HTR-8/SVneo (cell line): ENCODE results near the gene FNIP2.
A peak's percentile ranks its signal among the peaks of the same experiment; 100 is the strongest.
"Not testable (repeated sequence)": the region's sequence is repeated elsewhere in the genome, so short reads cannot be mapped to it uniquely, and the experiment has no call there.

Experiments used
- DNase-seq: peaks from one replicate; pipeline ENCODE4 v3.0.0; 2011; ENCODE audit warnings: low spot score, mixed read lengths; ENCODE audit not compliant: insufficient read length
- FAIRE-seq: peaks from 2 replicates; lab custom pipeline; 2011; peaks lifted over from hg19 to GRCh38; lab: Jason Lieb, UNC

Gene FNIP2

DNA sequence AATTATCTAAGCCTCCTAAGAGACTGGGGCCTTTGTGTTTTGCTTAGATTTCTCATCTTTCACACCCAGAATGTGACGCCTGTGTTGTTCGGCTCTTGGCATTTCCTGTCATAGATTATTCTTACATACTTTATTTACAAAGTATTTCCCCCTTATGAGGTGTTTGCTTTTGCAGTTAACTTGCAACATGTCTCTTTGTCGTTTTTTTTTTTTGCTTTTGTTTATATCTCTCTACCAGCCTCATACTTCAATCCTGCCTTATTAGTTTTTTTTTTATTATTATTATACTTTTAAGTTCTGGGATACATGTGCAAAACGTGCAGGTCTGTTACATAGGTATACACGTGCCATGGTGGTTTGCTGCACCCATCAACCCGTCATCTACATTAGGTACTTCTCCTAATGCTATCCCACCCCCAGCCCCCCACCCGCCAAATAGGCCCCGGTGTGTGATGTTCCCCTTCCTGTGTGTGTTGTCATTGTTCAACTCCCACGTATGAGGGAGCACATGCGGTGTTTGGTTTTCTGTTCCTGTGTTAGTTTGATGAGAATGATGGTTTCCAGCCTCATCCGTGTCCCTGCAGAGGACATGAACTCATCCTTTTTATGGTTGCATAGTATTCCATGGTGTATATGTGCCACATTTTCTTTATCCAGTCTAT, 127.9 kb downstream of the FNIP2 start:
- not testable (repeated sequence) for FAIRE-seq, DNase-seq

GRCh38 chr4:158900408-158900807, 131.6 kb downstream of the FNIP2 start:
- not testable (repeated sequence) for FAIRE-seq, DNase-seq

DNA sequence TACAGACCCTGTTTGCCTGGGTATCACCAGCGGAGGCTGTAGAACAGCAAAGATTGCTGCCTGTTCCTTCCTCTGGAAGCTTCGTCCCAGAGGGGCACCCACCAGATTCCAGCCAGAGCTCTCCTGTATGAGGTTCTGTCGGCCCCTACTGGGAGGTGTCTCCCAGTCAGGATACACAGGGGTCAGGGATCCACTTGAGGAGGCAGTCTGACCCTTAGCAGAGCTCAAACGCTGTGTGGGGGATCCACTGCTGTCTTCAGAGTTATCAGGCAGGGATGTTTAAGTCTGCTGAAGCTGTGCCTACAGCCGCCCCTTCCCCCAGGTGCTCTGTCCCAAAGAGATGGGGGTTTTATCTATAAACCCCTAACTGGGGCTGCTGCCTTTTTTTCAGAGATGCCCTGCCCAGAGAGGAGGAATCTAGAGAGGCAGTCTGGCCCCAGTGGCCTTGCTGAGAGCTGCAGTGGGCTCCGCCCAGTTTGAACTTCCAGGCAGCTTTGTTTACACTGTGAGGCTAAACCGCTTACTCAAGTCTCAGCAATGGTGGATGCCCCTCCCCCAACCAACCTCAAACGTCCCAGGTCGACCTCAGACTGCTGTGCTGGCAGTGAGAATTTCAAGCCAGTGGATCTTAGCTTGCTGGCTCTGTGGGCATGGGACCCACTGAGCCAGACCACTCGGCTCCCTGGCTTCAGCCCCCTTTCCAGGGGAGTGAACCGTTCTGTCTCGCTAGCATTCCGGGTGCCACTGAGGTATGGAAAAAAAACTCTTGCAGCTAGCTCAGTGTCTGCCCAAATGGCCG, 133.7 kb downstream of the FNIP2 start:
- not testable (repeated sequence) for FAIRE-seq, DNase-seq

DNA sequence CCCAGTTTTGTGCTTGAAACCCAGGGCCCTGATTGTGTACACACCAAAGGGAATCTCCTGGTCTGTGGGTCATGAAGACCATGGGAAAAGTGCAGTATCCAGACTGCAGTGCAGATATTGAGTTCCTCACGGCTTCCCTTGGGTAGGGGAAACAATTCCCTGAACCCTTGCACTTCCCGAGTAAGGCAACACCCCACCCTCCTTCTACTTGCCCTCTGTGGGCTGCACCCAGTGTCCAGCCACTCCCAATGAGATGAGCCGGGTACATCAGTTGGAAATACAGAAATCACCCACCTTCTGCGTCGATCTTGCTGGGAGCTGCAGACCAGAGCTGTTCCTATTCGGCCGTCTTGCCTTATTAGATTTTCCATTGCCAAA, 134.2 kb downstream of the FNIP2 start:
- FAIRE-seq (no peak), DNase-seq (no peak)

DNA sequence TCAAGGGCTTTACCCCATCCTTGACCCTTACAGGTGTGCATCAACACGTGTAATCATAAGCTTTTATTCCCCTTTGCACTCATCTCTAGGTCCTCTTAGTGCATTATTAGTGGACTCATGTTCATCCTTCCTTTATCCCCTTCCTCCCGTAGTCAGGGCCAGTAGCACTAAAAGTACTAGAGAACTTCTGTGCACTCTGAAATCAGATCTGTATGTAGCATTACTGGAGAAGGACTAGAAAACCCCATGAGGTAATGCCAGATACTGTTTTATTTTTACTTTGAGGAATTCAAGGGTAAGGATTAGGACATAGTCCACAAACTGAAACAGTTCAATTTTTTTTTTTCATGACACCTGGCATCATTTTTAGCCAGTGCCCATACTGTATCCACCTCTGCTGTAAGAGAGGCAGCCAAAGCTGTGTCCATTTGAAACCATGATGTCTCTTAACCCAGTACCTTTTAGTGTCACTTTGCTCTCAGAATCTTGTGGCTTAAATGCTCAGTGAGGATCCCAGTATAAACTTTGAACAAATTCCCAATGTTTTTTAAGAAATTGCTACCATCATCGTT, 134.7 kb downstream of the FNIP2 start:
- FAIRE-seq (no peak), DNase-seq (no peak)

- FAIRE-seq (no peak), DNase-seq (no peak)
These were observed 136.0 kb downstream of the FNIP2 start for GRCh38 chr4:158904815-158905214.

GRCh38 chr4:158906073-158906472, 137.2 kb downstream of the FNIP2 start:
- no peak for DNase-seq

GRCh38 chr4:158912390-158912789, 143.6 kb downstream of the FNIP2 start:
- FAIRE-seq, result no peak
- no peak for DNase-seq

More at GRCh38 chr4:158906073-158906472, 137.2 kb downstream of the FNIP2 start:
- FAIRE-seq, result no peak

DNA sequence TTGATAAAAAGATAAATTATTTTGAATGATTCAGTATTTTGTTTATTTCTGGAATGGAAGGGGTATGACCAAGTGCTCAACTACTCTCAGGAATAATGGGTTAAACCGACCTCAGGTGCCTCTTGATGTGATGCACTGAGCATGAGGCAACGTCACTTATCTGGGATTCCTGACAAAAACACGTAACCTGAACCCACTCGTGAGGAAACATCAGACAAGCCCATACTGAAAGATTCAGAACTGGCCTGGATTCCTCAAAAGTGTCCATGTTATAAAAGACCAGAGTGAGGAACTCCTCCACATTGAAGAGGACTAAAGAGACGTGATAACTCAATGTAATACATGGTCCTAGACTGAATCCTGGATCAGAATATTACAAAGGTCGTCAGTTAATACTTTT, 144.0 kb downstream of the FNIP2 start:
- FAIRE-seq (no peak), DNase-seq (no peak)

DNA sequence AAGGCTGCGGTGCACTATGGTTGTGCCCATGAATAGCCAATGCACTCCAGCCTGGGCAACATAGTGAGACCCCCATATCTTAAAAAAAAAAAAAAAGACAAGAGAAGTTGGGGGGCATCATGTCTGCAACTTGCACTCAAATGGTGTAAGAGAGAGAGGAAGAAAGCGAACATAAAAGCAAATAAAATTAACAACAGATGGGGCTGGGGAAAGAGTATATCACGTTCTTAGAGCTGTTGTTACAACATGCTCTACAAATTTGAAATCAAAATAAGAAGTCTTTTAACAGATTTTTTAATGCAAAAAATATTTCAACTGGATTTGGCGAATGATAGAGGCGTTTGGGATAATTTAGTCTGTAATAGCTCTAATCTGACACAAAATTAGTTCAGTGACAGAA, 144.9 kb downstream of the FNIP2 start:
- DNase-seq (no peak), FAIRE-seq (no peak)

GRCh38 chr4:158914218-158914617, 145.4 kb downstream of the FNIP2 start:
- FAIRE-seq, result no peak

DNA sequence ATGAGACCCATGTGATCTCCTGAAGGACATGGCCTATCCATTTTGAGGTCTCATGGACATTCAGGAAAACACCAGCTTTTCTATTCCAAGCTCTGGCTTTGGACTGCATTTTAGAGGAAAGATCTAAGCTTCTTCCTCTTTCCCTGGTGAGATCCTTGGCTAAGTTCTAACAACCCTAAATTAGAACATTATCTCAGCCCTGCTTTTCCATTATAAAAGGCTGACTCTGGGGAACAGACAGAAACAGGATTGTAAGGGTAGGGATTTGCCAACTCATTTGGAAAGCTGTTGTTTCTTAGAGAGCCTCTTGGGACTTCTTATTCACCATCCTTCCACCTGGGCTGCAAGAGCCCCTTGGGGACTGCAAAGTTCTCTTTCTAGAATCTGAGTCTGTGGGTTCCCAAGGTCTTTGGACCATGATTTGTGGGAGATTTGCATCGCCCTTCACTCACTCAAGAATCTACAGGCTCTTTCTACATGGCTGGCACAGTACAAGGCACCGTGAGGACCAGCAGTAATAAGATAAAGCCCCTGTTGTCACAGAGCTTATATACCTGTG, 146.9 kb downstream of the FNIP2 start:
- FAIRE-seq (no peak), DNase-seq (no peak)

More at GRCh38 chr4:158914218-158914617, 145.4 kb downstream of the FNIP2 start:
- peak; percentile 38 for DNase-seq

DNA sequence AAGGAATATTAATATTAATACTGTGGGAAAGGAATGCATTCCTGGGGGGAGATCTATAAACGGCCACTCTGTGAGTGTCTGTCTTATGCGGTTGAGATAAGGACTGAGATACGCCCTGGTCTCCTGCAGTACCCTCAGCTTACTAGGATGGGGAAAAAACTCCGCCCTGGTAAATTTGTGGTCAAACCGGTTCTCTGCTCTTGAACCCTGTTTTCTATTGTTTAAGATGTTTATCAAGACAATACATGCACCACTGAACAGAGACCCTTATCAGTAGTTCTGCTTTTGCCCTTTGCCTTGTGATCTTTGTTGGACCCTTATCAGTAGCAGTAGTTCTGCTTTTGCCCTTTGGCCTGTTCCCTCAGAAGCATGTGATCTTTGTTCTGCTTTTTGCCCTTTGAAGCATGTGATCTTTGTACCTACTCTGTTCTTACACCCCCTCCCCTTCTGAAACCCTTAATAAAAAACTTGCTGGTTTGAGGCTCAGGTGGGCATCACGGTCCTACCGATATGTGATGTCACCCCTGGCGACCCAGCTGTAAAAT, 151.7 kb downstream of the FNIP2 start:
- FAIRE-seq, DNase-seq: not testable (repeated sequence)

GRCh38 chr4:158927774-158928173, 158.9 kb downstream of the FNIP2 start:
- not testable (repeated sequence) for FAIRE-seq, DNase-seq

DNA sequence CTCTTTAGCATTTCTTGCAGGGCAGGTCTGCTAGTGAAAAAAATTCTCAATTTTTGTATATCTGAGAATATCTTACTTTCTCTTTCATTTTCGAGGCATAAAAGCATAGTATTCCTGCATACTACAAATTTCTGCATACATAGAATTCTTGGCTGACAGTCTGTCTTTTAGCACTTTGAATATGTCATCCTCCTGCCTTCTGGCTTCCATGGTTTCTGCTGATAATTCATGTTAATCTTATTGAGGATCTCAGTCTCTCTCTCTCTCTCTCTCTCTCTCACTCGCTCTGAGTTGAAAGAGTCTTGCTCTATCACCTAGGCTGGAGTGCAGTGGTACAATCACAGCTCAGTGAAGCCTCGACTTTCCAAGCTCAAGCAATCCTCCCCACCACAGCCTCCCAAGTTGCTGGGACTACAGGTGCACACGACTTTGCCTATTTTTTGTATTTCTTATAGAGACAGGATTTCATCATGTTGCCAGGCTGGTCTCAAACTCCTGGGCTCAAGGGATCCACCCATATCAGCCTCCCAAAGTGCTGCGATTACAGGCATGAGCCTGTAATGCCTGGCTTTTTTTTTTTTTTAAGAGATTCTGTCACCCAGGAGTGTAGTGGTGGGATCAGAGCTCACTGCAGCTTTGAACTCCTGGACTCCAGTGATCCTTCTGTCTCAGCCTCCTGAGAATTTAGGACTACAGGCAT, 161.3 kb downstream of the FNIP2 start:
- FAIRE-seq (peak; percentile 62), DNase-seq (peak; percentile 13)

DNA sequence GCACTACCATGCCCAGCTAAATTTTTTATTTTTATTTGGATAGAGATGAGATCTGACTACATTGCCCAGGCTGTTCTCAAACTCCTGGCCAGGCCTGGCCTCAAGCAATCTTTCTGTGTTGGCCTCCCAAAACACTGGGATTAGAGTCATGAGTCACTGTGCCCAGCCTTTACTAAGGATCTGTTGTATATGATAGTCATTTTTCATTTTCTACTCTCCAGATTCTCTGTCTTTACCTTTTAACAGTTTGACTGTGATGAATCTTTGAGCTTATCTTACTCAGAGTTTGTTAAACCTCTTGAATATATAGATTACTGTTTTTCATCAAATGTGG, 161.8 kb downstream of the FNIP2 start:
- DNase-seq (no peak), FAIRE-seq (no peak)

DNA sequence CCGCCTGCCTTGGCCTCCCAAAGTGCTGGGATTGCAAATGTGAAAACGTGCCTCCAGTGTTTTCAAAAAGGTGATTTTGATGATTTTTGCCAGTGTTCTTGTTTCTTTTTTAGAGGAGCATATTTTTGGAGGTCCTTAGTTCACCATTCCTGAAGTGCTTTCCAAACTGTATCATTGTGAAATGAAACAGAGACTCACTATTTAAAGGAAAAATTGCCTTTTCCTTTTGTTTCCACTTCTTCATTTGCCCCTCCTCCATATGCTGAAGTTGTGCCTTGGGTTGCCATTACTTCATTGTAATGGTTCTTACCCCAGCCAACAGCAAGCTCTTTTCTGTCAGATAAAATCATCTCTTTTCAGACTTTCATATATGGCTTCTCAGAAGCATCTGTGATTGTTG, 164.4 kb downstream of the FNIP2 start:
- no peak for FAIRE-seq

GRCh38 chr4:158934996-158935669, 166.3 kb downstream of the FNIP2 start:
- FAIRE-seq (no peak), DNase-seq (no peak)

More for the DNA sequence above, 164.4 kb downstream of the FNIP2 start:
- no peak for DNase-seq

DNA sequence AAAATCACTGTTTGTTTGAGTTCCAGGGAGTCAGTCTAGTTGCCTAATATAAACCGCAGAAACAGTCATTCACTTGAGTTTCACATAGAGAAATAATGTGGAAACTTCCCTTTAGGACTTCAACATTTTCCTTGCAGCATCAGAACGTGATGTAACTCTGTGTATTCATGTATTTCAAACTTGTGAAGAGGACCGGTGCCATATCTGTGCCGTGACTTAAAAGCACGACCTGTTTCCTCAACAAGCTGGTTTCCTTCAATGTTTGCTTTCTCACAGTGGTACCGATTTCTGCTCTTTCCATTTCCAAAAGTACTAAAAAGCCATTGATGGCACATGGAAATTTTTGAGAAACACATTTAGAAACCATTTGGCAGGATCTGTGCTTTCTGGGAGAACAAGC, 167.4 kb downstream of the FNIP2 start:
- FAIRE-seq (no peak), DNase-seq (no peak)
